Type B pancreatic cell (in vitro differentiated cells): ENCODE results near the gene LGI2. TPM values are rescaled to one million over a fixed set of nuclear protein-coding genes. Genes with fewer than 3 reads are reported as not detected.

Experiments
- DNase-seq: peaks from one replicate; pipeline ENCODE4 v3.0.0; 2021; ENCODE audit warnings: mixed read lengths; ENCODE audit not compliant: unreplicated experiment; ENCODE audit errors: extremely low spot score
- H3K27ac Mint-ChIP-seq: 2 replicates; pipeline ENCODE4 v1.8.0; 2021; ENCODE audit warnings: mild to moderate bottlenecking, mixed read lengths
- H3K27me3 Mint-ChIP-seq: 2 replicates; pipeline ENCODE4 v1.8.0; 2021; ENCODE audit warnings: mixed read lengths
- H3K36me3 Mint-ChIP-seq: 2 replicates; pipeline ENCODE4 v1.8.0; 2021; ENCODE audit warnings: mixed read lengths
- H3K4me1 Mint-ChIP-seq: one replicate; pipeline ENCODE4 v1.8.0; 2021; ENCODE audit warnings: mixed read lengths; ENCODE audit not compliant: unreplicated experiment
- H3K4me3 Mint-ChIP-seq: 2 replicates; pipeline ENCODE4 v1.8.0; 2021; ENCODE audit warnings: mild to moderate bottlenecking, mixed read lengths
- H3K9me3 Mint-ChIP-seq: 2 replicates; pipeline ENCODE4 v1.8.0; 2021; ENCODE audit warnings: mixed read lengths
- total RNA-seq: library from RNA; stranded (reverse); gene quantifications from 2 replicates; pipeline ENCODE4 v1.2.1, GENCODE V29; 2021; ENCODE audit warnings: low replicate concordance
- TF ChIP-seq, protein P1 (sequence below): fragments of 200-600 bp; sonication (generic); conservative IDR thresholded peaks from 2 replicates; pipeline ENCODE4 v1.5.0; 2021; ENCODE audit warnings: antibody characterized with exemption, mild to moderate bottlenecking

Gene LGI2
- total RNA-seq, 1 donor from 2014 or later: 5.4 TPM

DNA sequence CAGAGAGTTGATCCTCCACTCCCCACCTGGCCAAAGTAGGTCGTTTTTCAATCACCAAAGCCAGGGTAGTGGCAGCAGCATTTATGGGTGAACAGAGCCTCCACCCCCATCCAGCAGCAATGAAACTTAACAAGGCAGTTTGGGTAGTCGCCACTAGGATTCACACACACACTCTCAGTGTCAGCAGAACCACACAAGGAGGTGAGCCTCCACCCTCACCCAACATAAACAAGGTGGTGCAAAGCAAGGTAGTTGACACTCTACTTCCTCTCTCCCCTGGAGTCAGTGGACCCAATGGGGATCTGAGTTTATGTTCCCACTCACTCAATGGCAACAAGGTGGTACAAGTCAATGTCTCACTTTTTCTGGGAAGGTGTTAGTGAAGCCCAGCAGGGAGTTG is 67.5 kb downstream of the LGI2 start:
- DNase-seq: no peak
- TF ChIP-seq, protein P1, sequence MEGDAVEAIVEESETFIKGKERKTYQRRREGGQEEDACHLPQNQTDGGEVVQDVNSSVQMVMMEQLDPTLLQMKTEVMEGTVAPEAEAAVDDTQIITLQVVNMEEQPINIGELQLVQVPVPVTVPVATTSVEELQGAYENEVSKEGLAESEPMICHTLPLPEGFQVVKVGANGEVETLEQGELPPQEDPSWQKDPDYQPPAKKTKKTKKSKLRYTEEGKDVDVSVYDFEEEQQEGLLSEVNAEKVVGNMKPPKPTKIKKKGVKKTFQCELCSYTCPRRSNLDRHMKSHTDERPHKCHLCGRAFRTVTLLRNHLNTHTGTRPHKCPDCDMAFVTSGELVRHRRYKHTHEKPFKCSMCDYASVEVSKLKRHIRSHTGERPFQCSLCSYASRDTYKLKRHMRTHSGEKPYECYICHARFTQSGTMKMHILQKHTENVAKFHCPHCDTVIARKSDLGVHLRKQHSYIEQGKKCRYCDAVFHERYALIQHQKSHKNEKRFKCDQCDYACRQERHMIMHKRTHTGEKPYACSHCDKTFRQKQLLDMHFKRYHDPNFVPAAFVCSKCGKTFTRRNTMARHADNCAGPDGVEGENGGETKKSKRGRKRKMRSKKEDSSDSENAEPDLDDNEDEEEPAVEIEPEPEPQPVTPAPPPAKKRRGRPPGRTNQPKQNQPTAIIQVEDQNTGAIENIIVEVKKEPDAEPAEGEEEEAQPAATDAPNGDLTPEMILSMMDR: no peak

DNA sequence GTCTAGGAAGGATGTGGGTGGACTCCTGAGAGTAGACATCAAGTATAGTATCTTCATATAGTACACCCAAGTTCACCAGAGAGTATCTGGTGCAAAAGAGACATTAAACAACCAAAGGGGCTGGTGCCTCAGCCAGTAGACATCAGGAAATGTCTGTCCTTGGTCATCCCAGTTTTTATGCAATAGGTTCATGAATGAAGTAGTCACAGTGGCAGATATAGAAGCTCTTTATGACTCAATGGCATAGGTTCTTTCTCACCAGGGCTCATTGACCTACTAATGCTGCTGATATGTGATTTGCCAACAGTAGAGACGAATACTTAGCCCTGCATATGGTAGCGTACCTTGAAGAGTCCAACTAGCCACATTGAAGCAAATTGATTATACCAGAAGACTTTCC is 72.9 kb downstream of the LGI2 start:
- Mint-ChIP-seq H3K4me1 (no peaks in the 10 kb centered on the region), H3K27ac (no peak overlapping the region), H3K4me3 (no peak overlapping the region), H3K9me3 (no peaks in the 10 kb centered on the region), H3K36me3 (no peaks in the 10 kb centered on the region), H3K27me3 (no peaks in the 10 kb centered on the region)
- TF ChIP-seq, protein P1: no peak
- no peak for DNase-seq

More for the DNA sequence above, 67.5 kb downstream of the LGI2 start:
- H3K9me3 Mint-ChIP-seq: no peaks in the 10 kb centered on the region
- no peaks in the 10 kb centered on the region for H3K4me1 Mint-ChIP-seq
- H3K36me3 Mint-ChIP-seq: no peaks in the 10 kb centered on the region
- no peak overlapping the region for H3K4me3 Mint-ChIP-seq
- no peaks in the 10 kb centered on the region for H3K27me3 Mint-ChIP-seq
- H3K27ac Mint-ChIP-seq: no peak overlapping the region

- H3K4me1 Mint-ChIP-seq: no peaks in the 10 kb centered on the region
- DNase-seq: no peak
- no peak overlapping the region for H3K4me3 Mint-ChIP-seq
- no peaks in the 10 kb centered on the region for H3K36me3 Mint-ChIP-seq
- TF ChIP-seq, protein P1: no peak
- H3K9me3 Mint-ChIP-seq: no peaks in the 10 kb centered on the region
- H3K27ac Mint-ChIP-seq: no peak overlapping the region
- no peaks in the 10 kb centered on the region for H3K27me3 Mint-ChIP-seq
Observed at GRCh38 chr4:24956763-24957162, 74.0 kb downstream of the LGI2 start.

DNA sequence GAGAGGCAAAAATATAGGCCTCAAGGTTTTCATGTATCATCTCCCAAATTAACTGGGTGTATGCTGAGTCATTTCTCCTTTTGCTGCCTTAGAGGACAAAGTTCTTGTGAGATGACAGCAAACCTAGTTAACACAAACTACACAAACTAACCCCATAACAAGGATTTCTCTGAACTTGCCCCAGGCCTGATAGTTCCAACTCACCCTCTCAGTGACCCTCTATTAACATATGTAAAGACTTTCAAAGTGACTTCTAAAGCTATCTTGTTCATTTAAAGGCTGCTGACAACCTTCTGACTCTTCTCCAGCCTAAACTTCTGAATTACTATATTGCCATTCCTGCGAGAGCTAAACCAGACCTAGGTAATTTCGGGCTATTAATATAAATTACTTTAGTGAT is 74.7 kb downstream of the LGI2 start:
- TF ChIP-seq, protein P1: no peak
- no peak for DNase-seq
- H3K4me1 Mint-ChIP-seq: no peaks in the 10 kb centered on the region
- H3K9me3 Mint-ChIP-seq: no peaks in the 10 kb centered on the region
- H3K27me3 Mint-ChIP-seq: peaks cover 1% of the 10 kb centered on the region
- no peak overlapping the region for H3K27ac Mint-ChIP-seq
- no peaks in the 10 kb centered on the region for H3K36me3 Mint-ChIP-seq
- H3K4me3 Mint-ChIP-seq: no peak overlapping the region

GRCh38 chr4:24952667-24953066 is 78.1 kb downstream of the LGI2 start:
- TF ChIP-seq, protein P1: no peak
- no peak overlapping the region for H3K4me3 Mint-ChIP-seq
- no peaks in the 10 kb centered on the region for H3K36me3 Mint-ChIP-seq
- no peak overlapping the region for H3K27ac Mint-ChIP-seq
- no peaks in the 10 kb centered on the region for H3K9me3 Mint-ChIP-seq
- H3K4me1 Mint-ChIP-seq: no peaks in the 10 kb centered on the region
- DNase-seq: no peak
- H3K27me3 Mint-ChIP-seq: peaks cover 9% of the 10 kb centered on the region

- no peak overlapping the region for H3K27ac Mint-ChIP-seq
- no peaks in the 10 kb centered on the region for H3K4me1 Mint-ChIP-seq
- DNase-seq: no peak
- H3K36me3 Mint-ChIP-seq: no peaks in the 10 kb centered on the region
- no peak overlapping the region for H3K4me3 Mint-ChIP-seq
- no peaks in the 10 kb centered on the region for H3K9me3 Mint-ChIP-seq
- TF ChIP-seq, protein P1: no peak
- peaks cover 12% of the 10 kb centered on the region for H3K27me3 Mint-ChIP-seq
Observed at GRCh38 chr4:24949970-24950369, 80.8 kb downstream of the LGI2 start.
